Occipital lobe (tissue), 2 donors: ENCODE data around the gene CRYAB. TPM values are rescaled to one million over a fixed set of nuclear protein-coding genes. Genes with fewer than 3 reads are reported as not detected.
A peak's percentile ranks its signal among the peaks of the same experiment; 100 is the strongest.

ENCODE experiments used
- DNase-seq: peaks from one replicate; lab custom pipeline; 2025; lab: John Stamatoyannopoulos, UW
- total RNA-seq: library from RNA; depleted of rRNA; stranded (reverse); fragments of >200 nt; gene quantifications from one replicate; pipeline ENCODE4 v1.2.3, GENCODE V29; 2014

The CRYAB gene, protein sequence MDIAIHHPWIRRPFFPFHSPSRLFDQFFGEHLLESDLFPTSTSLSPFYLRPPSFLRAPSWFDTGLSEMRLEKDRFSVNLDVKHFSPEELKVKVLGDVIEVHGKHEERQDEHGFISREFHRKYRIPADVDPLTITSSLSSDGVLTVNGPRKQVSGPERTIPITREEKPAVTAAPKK
- 10.3 TPM for total RNA-seq

- DNase-seq, result peak; percentile 95
These were observed at the start of gene CRYAB for GRCh38 chr11:111911563-111912401. TSS of gene CRYAB (minus strand) at chr11:111911770. CDS start at chr11:111911724, 46 bp downstream.

DNA sequence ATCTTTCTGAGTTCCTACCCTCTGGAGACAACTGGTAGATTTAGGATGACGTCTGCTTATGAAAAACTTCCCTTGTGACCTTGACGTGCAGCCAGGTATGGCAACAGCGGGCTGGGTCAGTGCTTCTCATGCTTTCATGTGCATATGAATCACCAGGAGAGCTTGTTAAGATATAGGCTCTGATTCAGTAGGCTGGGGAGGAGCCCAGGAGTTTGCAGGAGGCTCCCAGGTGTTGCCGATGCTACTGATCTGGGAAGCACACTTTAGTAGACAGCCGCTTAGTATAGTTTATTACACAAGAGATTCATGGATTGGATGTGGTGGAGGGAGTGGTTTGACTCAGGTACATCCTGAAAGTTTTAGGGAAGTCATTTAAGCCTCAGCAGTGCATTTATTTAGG, 49.3 kb upstream of the CRYAB start:
- no peak for DNase-seq

- no peak for DNase-seq
These were observed 46.3 kb upstream of the CRYAB start for GRCh38 chr11:111957663-111958444.

DNA sequence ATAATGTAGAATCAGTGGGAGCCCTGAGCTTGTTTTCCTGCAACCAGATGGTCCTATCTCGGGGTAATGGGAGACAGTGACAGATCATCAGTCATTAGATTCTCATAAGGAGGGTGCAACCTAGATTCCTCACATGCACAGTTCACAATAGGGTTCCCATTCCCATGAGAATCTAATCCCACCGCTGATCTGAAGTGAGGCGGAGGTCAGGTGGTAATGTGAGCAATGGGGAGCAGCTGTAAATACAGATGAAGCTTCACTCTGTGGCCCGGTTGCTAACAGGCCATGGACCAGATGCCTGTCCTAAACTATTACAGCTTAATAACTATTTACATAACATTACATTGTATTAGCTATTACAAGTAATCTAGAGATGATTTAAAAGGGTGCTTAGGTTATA, 42.6 kb upstream of the CRYAB start:
- no peak for DNase-seq

- no peak for DNase-seq
These were observed 40.0 kb upstream of the CRYAB start for GRCh38 chr11:111951565-111951964.

GRCh38 chr11:111949519-111950426, 38.2 kb upstream of the CRYAB start:
- DNase-seq, result no peak

DNA sequence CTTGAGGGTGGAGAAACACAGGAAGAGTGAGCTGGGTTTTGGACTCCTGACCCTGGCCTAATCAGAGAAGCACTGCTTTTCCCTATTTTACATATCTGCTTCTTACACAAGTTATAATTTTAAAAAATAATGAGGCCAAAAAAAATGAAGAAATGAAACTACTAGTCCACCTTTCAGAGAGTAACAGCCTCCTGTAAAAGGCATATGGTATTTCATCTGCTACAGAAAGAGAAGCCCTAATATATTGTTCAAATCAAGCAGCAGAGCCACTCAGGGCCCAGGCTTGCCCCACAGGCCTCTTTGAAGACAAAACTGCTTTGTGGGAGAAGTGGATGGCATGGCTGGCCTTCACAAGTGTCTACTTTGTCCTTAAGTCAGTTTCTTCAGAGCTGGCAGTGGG, 35.6 kb upstream of the CRYAB start:
- DNase-seq, result no peak

GRCh38 chr11:111946499-111946898, 34.9 kb upstream of the CRYAB start:
- no peak for DNase-seq

- DNase-seq, result no peak
These were observed 33.6 kb upstream of the CRYAB start for GRCh38 chr11:111945198-111945597.

GRCh38 chr11:111944651-111945051, 33.1 kb upstream of the CRYAB start:
- no peak for DNase-seq

DNA sequence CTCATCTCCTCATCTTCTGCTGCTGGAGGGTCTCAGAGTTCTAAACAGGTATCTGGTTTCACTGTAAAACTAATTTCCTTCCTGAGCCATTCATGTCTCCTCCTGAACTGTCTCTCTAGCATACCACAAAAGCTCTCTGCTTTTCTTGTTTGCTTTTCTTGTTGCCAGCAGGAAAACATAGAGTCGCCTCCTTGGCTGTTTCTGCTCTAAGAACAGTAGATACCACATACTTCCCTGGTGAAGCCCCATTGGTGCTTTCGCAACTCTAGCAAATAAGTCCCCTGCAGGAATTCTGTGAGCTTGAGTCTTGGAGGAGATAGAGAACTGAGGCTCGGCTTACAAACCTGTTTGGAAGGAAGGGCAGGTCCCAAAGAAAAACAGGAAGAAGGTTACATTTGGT, 32.6 kb upstream of the CRYAB start:
- no peak for DNase-seq

DNA sequence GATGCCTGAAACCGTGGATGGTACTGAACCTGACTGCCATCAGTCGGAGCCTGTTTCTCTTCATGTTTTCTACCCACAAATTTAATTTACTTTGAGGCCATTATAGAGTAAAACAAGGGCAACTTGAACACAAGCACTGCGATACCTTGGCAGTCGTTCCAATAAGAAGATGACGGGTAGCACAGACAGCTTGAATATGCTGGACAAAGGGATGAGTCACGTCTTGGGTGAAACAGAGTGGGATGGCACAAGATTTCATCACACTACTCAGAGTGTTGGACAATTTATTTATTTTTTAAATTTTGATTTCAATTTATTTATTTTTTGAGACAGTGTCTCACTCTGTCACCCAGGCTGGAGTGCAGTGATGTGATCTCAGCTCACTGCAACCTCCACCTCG, 31.3 kb upstream of the CRYAB start:
- no peak for DNase-seq

GRCh38 chr11:111941963-111942362, 30.4 kb upstream of the CRYAB start:
- DNase-seq, result peak; percentile 59

DNA sequence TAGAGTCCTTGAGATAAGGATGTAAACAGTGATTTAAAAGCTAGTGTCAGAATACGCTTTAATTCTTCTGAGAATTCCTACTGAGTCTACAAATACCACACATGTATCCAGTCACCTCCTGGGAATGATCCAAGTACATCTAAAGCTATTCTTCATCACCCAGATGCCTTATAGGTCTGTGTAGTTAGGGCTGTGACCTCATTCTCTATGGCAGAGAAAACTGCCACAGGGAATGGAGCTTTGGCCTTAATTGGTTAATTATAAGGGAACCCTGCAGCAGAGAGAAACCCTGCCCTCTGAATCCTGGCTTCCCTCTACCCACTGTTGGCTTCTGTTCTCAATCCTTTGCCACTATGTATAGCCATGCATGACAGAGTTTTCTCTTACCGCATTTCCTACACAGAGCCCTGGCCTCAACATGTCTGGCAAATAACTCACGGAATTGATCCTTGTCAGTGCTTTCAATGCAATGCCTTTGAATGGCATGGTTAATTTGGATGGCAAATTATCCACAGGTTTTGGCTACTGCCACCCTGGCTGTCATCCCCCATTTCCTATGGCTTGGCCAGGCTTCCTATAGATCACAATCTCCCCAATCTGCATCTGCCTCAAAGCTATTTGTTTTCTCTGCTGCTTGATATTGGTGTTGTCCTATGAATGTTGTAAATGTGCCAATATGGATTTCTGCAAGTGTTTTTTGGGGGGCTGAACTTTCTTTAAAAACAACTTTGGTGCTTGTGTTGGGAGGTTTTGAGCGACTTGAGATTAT, 28.4 kb upstream of the CRYAB start:
- no peak for DNase-seq

DNA sequence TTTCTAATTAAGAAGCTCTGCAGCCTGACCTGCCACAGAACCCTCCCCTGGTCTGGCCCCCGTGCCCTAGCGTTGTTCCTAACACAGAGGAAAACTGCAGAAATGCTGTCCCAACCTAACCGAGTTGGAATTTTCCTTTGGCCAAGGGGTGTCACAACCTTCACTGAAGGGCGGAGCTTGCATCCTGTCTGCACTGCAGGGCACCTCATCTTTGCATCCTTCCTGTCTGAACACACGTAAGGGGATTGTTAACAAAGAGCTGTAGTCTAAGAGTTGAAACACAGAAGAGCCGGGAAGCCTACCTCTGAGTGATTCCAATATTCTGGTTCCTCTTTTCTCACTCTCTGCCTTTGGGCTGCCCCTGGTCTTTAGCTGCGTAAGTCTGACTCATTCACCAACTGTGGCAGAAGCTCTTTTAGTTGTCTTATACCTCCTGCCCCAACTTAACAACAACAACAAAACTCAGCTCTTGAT, 27.2 kb upstream of the CRYAB start:
- DNase-seq, result no peak

DNA sequence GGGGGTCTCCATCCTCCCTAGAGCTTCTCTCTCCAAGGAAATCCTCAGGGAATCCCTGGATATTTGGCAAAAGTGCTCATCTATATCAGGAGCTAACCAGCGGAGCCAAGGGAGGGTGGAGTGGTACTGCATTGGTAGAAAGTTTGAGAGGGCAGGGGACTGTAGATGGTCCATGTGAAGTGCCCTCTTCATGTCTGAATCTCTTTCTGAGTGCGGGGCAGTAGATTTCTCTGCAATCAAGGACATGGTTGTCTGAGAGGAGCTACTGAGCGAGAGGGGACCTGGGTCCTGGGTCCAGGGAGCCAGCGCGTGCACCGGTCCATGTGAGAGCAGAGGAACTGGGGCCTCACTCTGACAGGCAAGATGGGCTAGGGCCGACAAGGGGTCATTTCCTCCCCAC, 26.3 kb upstream of the CRYAB start:
- DNase-seq, result no peak

GRCh38 chr11:111937461-111937769, 25.8 kb upstream of the CRYAB start:
- DNase-seq, result no peak

DNA sequence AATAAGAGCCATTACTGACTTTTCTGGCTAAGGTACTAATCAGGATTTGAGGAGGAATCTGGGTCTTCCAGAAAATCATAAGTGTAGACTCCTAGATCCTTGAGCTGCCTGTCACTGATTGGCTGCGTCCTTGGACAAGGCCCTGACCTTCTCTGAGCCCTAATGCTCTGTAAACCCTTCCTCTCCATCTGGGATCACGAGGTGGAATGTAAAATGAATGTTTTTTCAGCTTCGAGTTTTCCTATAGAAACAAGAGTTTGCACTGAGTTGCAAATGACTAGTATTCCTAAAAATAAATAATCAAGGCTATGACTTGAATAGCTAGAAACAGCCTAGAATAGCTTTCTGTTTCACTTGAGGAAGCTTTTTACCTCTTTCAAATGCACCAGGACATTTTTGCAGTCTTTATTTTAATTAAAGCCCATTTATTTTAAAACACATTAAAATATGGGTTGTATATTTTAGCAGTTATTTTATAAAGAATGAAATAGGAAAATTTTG, 24.5 kb upstream of the CRYAB start:
- no peak for DNase-seq

DNA sequence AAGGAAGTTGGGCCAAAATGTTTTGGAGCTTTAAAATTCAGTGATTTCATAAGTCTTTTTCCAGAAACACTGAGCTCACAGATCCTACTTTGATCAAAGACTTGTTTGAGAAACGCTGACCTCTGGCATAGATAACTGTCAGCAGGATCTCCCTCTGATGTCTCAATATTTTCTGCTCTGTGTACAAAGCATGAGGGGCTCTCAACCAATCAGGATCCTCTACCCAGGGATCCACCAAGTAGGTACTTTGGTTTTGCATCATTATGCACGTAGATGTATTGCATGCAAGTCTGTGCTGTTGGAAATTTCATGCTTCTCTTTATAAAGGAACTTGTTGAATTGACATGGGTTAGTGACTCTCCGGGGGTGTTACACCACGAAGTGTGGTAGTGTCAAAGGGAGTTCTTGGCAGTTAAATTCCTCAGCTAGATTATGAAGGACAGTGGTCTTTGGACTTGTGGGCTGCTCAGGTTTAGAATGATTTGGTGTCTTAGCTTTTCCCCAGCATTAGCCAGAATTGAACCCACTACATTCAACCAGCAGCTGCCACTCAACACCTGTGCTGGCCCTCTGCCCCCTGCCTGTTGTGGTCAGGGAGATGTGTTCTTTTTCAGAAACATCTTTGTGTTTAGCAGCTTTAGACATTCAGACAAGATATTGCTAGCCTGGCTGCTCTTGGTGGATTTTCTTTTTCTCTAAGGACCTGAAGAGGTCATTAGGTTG, 23.9 kb upstream of the CRYAB start:
- DNase-seq, result no peak

GRCh38 chr11:111934306-111934705, 22.7 kb upstream of the CRYAB start:
- DNase-seq, result no peak
